H1 (cell line): Measurements from ENCODE around the gene CASKIN2. TPM values are rescaled to one million over a fixed set of nuclear protein-coding genes. Genes with fewer than 3 reads are reported as not detected.

Experiments used
- BACH1 ChIP-seq: IDR thresholded peaks from 2 replicates; pipeline ENCODE4 v1.6.1; 2012; ENCODE audit warnings: low read length, improper control_type of control experiment
- EGR1 ChIP-seq: IDR thresholded peaks from 2 replicates; pipeline ENCODE4 v1.6.1; 2011; ENCODE audit warnings: low read depth, low read length, borderline replicate concordance
- GTF2F1 ChIP-seq: IDR thresholded peaks from 2 replicates; pipeline ENCODE4 v1.6.1; 2012; ENCODE audit warnings: low read depth, low read length, improper control_type of control experiment, borderline replicate concordance
- JUND ChIP-seq: IDR thresholded peaks from 2 replicates; pipeline ENCODE4 v1.6.1; 2011; ENCODE audit warnings: mild to moderate bottlenecking, improper control_type of control experiment, low read length
- POLR2A ChIP-seq, 2 experiments: IDR thresholded peaks; 1 replicate in 1 of 2; 2 replicates in 1 of 2; pipeline ENCODE4 v1.6.1; 2011; ENCODE audit warnings: low read depth in 2 of 2, low read length in 2 of 2, mild to moderate bottlenecking in 2 of 2; ENCODE audit errors: control extremely low read depth in 1 of 2
- POU5F1 ChIP-seq: IDR thresholded peaks from 2 replicates; pipeline ENCODE4 v1.6.1; 2011; ENCODE audit warnings: low read depth, mild to moderate bottlenecking, low read length, moderate library complexity
- SRF ChIP-seq: IDR thresholded peaks from 2 replicates; pipeline ENCODE4 v1.6.1; 2011; ENCODE audit warnings: mild to moderate bottlenecking, low read depth, low read length, moderate library complexity
- TEAD4 ChIP-seq: IDR thresholded peaks from 2 replicates; pipeline ENCODE4 v1.6.1; 2012; ENCODE audit warnings: low read depth, low read length, inconsistent platforms, mixed read lengths
- polyA plus RNA-seq, 7 experiments: library from polyadenylated mRNA; depleted of rRNA in 3 of 7; stranded (reverse) in 5 of 7; unstranded in 2 of 7; fragments of >200 nt in 5 of 7; fragments of 200-250 nt in 2 of 7; gene quantifications; 1 replicate in 5 of 7; 2 replicates in 1 of 7; 4 replicates in 1 of 7; pipeline versions ENCODE4 v1.2.1 to v1.2.3, GENCODE V29; 2011 to 2013; ENCODE audit warnings: missing spikeins in 2 of 7, mixed read lengths in 2 of 7
- total RNA-seq: library from RNA; stranded (reverse); fragmentation: NEBNext Ultra II Directional; extraction: Animal tissue kit (Norgen Biotek cat#: 25700); gene quantifications from 2 replicates; pipeline ENCODE4 v1.2.1, GENCODE V29; 2021
- TF ChIP-seq, protein P1 (sequence below): IDR thresholded peaks from 2 replicates; pipeline ENCODE4 v1.6.1; 2011; ENCODE audit warnings: low read depth, mild to moderate bottlenecking, low read length; ENCODE audit not compliant: insufficient read depth

CASKIN2 gene
- total and polyA plus RNA-seq, 2 of the 8 experiments (the other 6 are each of a cell fraction or from before 2014, with no cell fraction given): 6.7 to 32.3 TPM

DNA sequence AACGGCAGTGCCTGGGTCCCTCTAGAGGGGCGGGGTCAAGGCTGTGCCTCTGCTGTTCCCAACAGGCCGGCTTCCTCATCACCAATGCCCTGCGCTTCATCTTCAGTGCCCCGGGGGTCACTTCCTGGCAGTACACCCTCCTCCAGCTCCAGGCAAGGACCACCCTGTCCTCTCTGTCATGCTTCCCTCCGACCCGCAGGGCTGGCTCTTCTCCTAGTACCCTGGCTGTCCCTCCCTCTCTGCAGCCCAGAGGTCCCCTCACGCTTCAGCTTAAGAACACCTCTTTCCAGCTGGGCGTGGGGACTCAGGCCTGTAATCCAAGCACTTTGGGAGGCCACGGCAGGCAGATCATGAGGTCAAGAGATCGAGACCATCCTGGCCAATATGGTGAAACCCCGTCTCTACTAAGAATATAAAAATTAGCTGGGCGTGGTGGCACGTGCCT is 25.8 kb downstream of the CASKIN2 start (continued):
- TF ChIP-seq BACH1 (no peak), JUND (no peak), POLR2A (IDR thresholded peaks at IDR 0.05; ENCODE audit: control extremely low read depth in 1 of 2, low read depth in 2 of 2, low read length in 2 of 2) (no peak), TEAD4 (no peak), GTF2F1 (no peak), POU5F1 (no peak), EGR1 (no peak), SRF (no peak)
- TF ChIP-seq, protein P1, sequence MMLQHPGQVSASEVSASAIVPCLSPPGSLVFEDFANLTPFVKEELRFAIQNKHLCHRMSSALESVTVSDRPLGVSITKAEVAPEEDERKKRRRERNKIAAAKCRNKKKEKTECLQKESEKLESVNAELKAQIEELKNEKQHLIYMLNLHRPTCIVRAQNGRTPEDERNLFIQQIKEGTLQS: no peak
- TF ChIP-seq, all 59 proteins: peak for 0
